Lower leg skin (tissue), 3 donors: ENCODE measurements around the gene ZNF107.

ENCODE experiments used
- CTCF ChIP-seq, 3 donors: fragments of 450-650 bp; IDR thresholded peaks; one replicate each; pipeline ENCODE4 v1.5.1; 2016; ENCODE audit warnings: antibody characterized with exemption in 3 of 3, mild to moderate bottlenecking in 3 of 3, moderate library complexity in 2 of 3
- POLR2A ChIP-seq, 2 donors: fragments of 450-650 bp; IDR thresholded peaks; one replicate each; pipeline ENCODE4 v1.6.1; 2016 to 2017; ENCODE audit warnings: antibody characterized with exemption in 2 of 2, mild to moderate bottlenecking in 1 of 2, moderate library complexity in 1 of 2

GRCh38 chr7:64654796-64655548 lies 11.0 kb upstream of the ZNF107 start:
- TF ChIP-seq CTCF (IDR thresholded peaks at IDR 0.05) = no peak
- no peak for TF ChIP-seq POLR2A (IDR thresholded peaks at IDR 0.05)
